GM06990 (cell line): Measurements from ENCODE around the gene TNRC6A.

ENCODE experiments used
- DNase-seq: peaks from one replicate; pipeline ENCODE4 v3.0.0-alpha.2; 2011; ENCODE audit not compliant: insufficient read length; ENCODE audit errors: extremely low read depth
- H3K27me3 ChIP-seq: replicated peaks from 2 replicates; pipeline ENCODE4 v1.6.0; 2011; ENCODE audit warnings: low read length; ENCODE audit not compliant: control insufficient read depth, insufficient read depth
- H3K36me3 ChIP-seq: 2 replicates; pipeline ENCODE4 v1.5.1; 2011; ENCODE audit warnings: low read length; ENCODE audit not compliant: control insufficient read depth, insufficient read depth
- H3K4me3 ChIP-seq: replicated peaks from 2 replicates; pipeline ENCODE4 v1.5.1; 2011; ENCODE audit warnings: low read depth, mild to moderate bottlenecking, control low read depth, low read length
- TF ChIP-seq, protein P1 (sequence below): IDR thresholded peaks from 2 replicates; pipeline ENCODE4 v1.5.1; 2011; ENCODE audit warnings: low read length, control low read depth, mild to moderate bottlenecking, inconsistent platforms; ENCODE audit not compliant: insufficient read depth, poor library complexity, severe bottlenecking

The TNRC6A gene

DNA sequence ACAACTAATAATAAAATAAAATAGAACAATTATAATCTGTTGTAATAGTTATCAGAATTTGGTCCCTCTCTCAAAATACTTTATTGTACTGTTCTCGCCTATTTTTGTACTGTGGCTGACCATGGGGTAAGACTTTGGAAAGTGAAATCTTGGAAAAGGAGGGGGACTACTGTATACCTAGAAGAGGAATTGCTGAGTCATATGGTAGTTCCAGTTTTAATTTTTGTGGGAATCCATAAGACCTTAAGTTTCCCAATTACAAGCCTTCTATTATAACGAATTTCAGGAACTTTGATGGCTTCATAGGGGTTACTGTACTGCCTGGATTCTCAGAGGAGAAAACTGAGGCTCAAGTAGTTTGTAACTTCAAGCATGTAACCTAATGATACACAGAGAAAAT, 35.5 kb downstream of the TNRC6A start:
- H3K36me3 ChIP-seq = no peaks in the 10 kb centered on the region; the same call in 1 of the 2 replicates

DNA sequence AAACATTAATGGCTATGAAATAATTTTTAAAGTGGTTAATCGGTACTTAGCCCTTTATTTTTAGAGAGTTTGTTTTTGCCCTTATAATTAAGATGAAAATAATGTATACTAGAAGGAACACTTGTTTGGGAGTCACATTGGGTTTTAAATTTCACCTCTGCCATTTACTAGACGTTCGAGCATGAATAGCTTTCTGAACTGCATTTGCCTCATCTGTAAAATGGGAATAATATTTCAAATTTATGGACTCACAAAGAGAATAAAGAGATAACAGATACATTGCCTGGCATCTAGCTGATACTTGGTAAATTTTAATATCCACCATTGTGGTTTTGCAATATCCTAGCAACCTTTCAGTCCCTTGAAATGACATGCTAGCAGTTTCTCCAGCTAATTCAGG, 36.6 kb downstream of the TNRC6A start:
- TF ChIP-seq, protein P1, sequence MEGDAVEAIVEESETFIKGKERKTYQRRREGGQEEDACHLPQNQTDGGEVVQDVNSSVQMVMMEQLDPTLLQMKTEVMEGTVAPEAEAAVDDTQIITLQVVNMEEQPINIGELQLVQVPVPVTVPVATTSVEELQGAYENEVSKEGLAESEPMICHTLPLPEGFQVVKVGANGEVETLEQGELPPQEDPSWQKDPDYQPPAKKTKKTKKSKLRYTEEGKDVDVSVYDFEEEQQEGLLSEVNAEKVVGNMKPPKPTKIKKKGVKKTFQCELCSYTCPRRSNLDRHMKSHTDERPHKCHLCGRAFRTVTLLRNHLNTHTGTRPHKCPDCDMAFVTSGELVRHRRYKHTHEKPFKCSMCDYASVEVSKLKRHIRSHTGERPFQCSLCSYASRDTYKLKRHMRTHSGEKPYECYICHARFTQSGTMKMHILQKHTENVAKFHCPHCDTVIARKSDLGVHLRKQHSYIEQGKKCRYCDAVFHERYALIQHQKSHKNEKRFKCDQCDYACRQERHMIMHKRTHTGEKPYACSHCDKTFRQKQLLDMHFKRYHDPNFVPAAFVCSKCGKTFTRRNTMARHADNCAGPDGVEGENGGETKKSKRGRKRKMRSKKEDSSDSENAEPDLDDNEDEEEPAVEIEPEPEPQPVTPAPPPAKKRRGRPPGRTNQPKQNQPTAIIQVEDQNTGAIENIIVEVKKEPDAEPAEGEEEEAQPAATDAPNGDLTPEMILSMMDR = no peak
- no peak for DNase-seq
- Histone ChIP-seq H3K27me3 (no peaks in the 10 kb centered on the region), H3K36me3 (no peaks in the 10 kb centered on the region; the same call in 1 of the 2 replicates), H3K4me3 (no peak overlapping the region)

More for the DNA sequence above, 35.5 kb downstream of the TNRC6A start:
- no peak for DNase-seq
- no peaks in the 10 kb centered on the region for H3K27me3 ChIP-seq
- TF ChIP-seq, protein P1 = no peak
- H3K4me3 ChIP-seq = no peak overlapping the region

DNA sequence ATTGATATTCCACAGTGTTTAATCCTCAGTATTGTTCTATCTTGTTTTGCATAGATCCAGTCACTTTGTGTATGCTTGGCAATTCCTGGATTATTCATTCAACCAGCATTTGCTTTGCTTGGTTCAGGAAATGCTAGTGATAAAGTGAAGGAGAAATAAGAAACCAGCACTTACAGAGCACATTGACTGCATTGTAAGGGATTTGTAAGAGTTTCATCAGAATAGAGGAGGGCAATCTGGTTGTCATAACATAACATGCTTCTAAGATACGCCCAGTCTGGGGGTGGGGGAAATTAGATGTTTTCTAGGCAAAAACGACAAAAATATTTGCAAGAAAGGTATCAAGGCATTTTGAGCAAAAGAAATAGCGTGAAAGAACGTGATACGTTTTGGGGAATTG, 40.4 kb downstream of the TNRC6A start:
- Histone ChIP-seq H3K4me3 (no peak overlapping the region), H3K27me3 (no peaks in the 10 kb centered on the region), H3K36me3 (peaks cover 2% of the 10 kb centered on the region; the same call in 1 of the 2 replicates)
- TF ChIP-seq, protein P1 = no peak
- no peak for DNase-seq

DNA sequence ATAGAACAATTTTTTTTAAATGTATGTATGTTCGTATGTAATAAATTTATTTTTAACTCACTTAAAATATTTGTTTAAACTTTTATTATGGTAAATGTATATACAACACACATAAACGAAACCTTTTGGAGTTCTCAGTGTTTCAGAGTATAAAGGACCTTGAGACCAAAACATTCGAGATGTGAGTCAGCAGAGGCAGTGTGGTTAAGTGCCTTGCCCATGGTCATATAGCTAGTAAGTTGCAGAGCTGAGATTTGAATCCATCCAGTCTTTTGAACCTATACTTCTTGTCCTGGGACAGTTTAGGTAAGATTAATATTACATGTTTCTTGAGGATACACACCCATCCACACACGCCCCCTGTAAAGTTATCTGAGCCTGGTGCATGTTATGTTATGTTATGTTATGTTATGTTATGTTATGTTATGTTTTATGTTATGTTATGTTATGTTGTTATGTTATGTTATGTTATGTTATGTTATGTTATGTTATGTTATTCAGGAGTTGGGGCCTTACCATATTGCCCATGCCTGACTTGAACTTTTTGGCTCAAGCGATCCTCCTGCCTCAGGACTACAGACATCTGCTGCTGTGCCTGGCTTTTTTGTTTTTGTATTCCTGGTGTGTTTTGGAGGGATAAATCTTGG, 41.8 kb downstream of the TNRC6A start:
- no peak for DNase-seq
- TF ChIP-seq, protein P1 = no peak
- peaks cover 2% of the 10 kb centered on the region; the same call in 1 of the 2 replicates for H3K36me3 ChIP-seq
- no peak overlapping the region for H3K4me3 ChIP-seq
- H3K27me3 ChIP-seq = no peaks in the 10 kb centered on the region

DNA sequence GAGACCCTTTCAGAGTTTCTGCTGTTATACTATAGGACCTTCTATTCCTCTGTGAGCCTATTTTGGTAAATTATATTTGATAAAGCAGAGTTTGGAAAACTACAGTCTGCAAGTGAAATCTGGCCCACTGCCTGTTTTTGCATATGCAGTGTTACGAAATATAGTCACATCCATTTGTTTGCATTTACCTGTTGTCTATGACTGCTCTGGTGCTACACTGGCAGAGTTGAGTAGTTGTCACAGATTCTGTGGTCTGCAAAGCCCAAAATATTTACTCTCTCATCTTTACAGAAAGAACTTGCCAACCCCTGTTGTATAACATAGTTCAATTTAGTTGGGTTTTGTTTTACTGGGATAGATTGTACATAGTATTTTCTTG, 42.3 kb downstream of the TNRC6A start:
- Histone ChIP-seq H3K36me3 (peaks cover 2% of the 10 kb centered on the region), H3K4me3 (no peak overlapping the region), H3K27me3 (no peaks in the 10 kb centered on the region)
- TF ChIP-seq, protein P1 = no peak
- no peak for DNase-seq
